Epithelial cell of prostate (primary cell): Measurements from ENCODE around the gene UBE2Z.
A peak's percentile ranks its signal among the peaks of the same experiment; 100 is the strongest.
"Not testable (repeated sequence)": the region's sequence is repeated elsewhere in the genome, so short reads cannot be mapped to it uniquely, and the experiment has no call there.

Source experiments
- DNase-seq: peaks from one replicate; pipeline ENCODE4 v3.0.0-alpha.2; 2011; ENCODE audit warnings: low read depth, low spot score
- H3K27ac ChIP-seq: fragments of 450-650 bp; 2 replicates; pipeline ENCODE4 v1.5.1; 2017; ENCODE audit warnings: mild to moderate bottlenecking

The UBE2Z gene

GRCh38 chr17:48908047-48908843 lies at the start of gene UBE2Z:
UBE2Z (plus strand) TSS chr17:48908407; CDS start chr17:48908504, 97 bp downstream.
- peak; percentile 79 for DNase-seq

GRCh38 chr17:48860034-48860433 lies 48.2 kb upstream of the UBE2Z start:
- DNase-seq: no peak

More at GRCh38 chr17:48908047-48908843, at the start of gene UBE2Z:
- H3K27ac ChIP-seq: peak within 1 kb of the TSS; percentile 95

GRCh38 chr17:48860456-48860855 lies 47.8 kb upstream of the UBE2Z start:
- H3K27ac ChIP-seq: no peak overlapping the region
- no peak for DNase-seq

More at GRCh38 chr17:48860034-48860433, 48.2 kb upstream of the UBE2Z start:
- no peak overlapping the region for H3K27ac ChIP-seq

- no peak for DNase-seq
- no peak overlapping the region for H3K27ac ChIP-seq
These were observed 39.2 kb upstream of the UBE2Z start for GRCh38 chr17:48868916-48869500.

GRCh38 chr17:48869821-48870318 lies 38.3 kb upstream of the UBE2Z start:
- H3K27ac ChIP-seq: no peak overlapping the region
- no peak for DNase-seq

- DNase-seq: no peak
These were observed 37.1 kb upstream of the UBE2Z start for GRCh38 chr17:48871035-48871550.

GRCh38 chr17:48871551-48872351 lies 36.5 kb upstream of the UBE2Z start:
- no peak for DNase-seq
- H3K27ac ChIP-seq: no peak overlapping the region

More at GRCh38 chr17:48871035-48871550, 37.1 kb upstream of the UBE2Z start:
- no peak overlapping the region for H3K27ac ChIP-seq

- not testable (repeated sequence) for H3K27ac ChIP-seq, DNase-seq
These were observed 35.8 kb upstream of the UBE2Z start for GRCh38 chr17:48872409-48872808.

GRCh38 chr17:48873209-48873608 lies 35.0 kb upstream of the UBE2Z start:
- no peak overlapping the region for H3K27ac ChIP-seq
- DNase-seq: no peak

- DNase-seq: no peak
- H3K27ac ChIP-seq: no peak overlapping the region
These were observed 34.3 kb upstream of the UBE2Z start for GRCh38 chr17:48873696-48874443.

GRCh38 chr17:48878920-48879898 lies 29.0 kb upstream of the UBE2Z start:
- no peak for DNase-seq
- H3K27ac ChIP-seq: no peak overlapping the region

- no peak for DNase-seq
- H3K27ac ChIP-seq: no peak overlapping the region
These were observed 25.9 kb upstream of the UBE2Z start for GRCh38 chr17:48882272-48882671.

- no peak overlapping the region for H3K27ac ChIP-seq
- DNase-seq: no peak
These were observed 25.0 kb upstream of the UBE2Z start for GRCh38 chr17:48883171-48883570.

GRCh38 chr17:48890086-48890485 lies 18.1 kb upstream of the UBE2Z start:
- no peak overlapping the region for H3K27ac ChIP-seq
- DNase-seq: no peak

- H3K27ac ChIP-seq: peak overlapping the region; percentile 78
- no peak for DNase-seq
These were observed 15.1 kb upstream of the UBE2Z start for GRCh38 chr17:48892940-48893645.

GRCh38 chr17:48893646-48894508 lies 14.3 kb upstream of the UBE2Z start:
- DNase-seq: no peak
- H3K27ac ChIP-seq: no peak overlapping the region

- H3K27ac ChIP-seq: no peak overlapping the region
- DNase-seq: no peak
These were observed 13.3 kb upstream of the UBE2Z start for GRCh38 chr17:48894886-48895285.
